HFFc6 (cell line): ENCODE data around the gene MEF2B. TPM values are rescaled to one million over a fixed set of nuclear protein-coding genes. Genes with fewer than 3 reads are reported as not detected.

Experiments
- DNase-seq: peaks from one replicate; pipeline ENCODE4 v3.0.0-alpha.2; 2018
- H3K27ac Mint-ChIP-seq: 2 replicates; pipeline ENCODE4 v1.8.0; 2020; ENCODE audit warnings: mild to moderate bottlenecking, mixed read lengths
- H3K27me3 Mint-ChIP-seq: 2 replicates; pipeline ENCODE4 v1.8.0; 2021; ENCODE audit warnings: mild to moderate bottlenecking, moderate library complexity, mixed read lengths; ENCODE audit not compliant: insufficient read depth
- H3K36me3 Mint-ChIP-seq: 2 replicates; pipeline ENCODE4 v1.8.0; 2021; ENCODE audit warnings: low read depth, mixed read lengths
- H3K4me1 Mint-ChIP-seq: 2 replicates; pipeline ENCODE4 v1.8.0; 2020; ENCODE audit warnings: low read depth, mixed read lengths
- H3K4me3 Mint-ChIP-seq: 2 replicates; pipeline ENCODE4 v1.8.0; 2020; ENCODE audit warnings: mild to moderate bottlenecking, moderate library complexity, mixed read lengths
- H3K9me3 Mint-ChIP-seq: 2 replicates; pipeline ENCODE4 v1.8.0; 2020; ENCODE audit warnings: mild to moderate bottlenecking, mixed read lengths
- CTCF ChIP-seq: fragments of 200-600 bp; sonication (generic); IDR thresholded peaks from 2 replicates; pipeline ENCODE4 v1.5.0; 2021; ENCODE audit warnings: antibody characterized with exemption, mild to moderate bottlenecking
- total RNA-seq, 6 experiments: library from RNA; stranded (reverse); fragmentation: NEBNext Ultra II Directional; extraction: Animal tissue kit (Norgen Biotek cat#: 25700); gene quantifications; 2 replicates in 1 of 6; 3 replicates in 5 of 6; pipeline ENCODE4 v1.2.3, GENCODE V29; 2021

Gene MEF2B
- total RNA-seq, 6 experiments from 2014 or later, result 0.20 to 1.9 (median 0.82) TPM

GRCh38 chr19:19159534-19159933 is 10.5 kb downstream of the MEF2B start:
- Mint-ChIP-seq H3K36me3 (peaks cover 6% of the 10 kb centered on the region; the same call in 1 of the 2 replicates), H3K4me1 (no peaks in the 10 kb centered on the region), H3K4me3 (no peak overlapping the region), H3K27ac (no peak overlapping the region), H3K27me3 (no peaks in the 10 kb centered on the region; the same call in 1 of the 2 replicates), H3K9me3 (peaks cover 3% of the 10 kb centered on the region; the same call in 1 of the 2 replicates)
- DNase-seq, result no peak
- no peak for TF ChIP-seq CTCF

GRCh38 chr19:19157808-19158207 is 12.3 kb downstream of the MEF2B start:
- H3K27me3 Mint-ChIP-seq, result peaks cover 1% of the 10 kb centered on the region
- peaks cover 6% of the 10 kb centered on the region; the same call in 1 of the 2 replicates for H3K36me3 Mint-ChIP-seq
- TF ChIP-seq CTCF, result no peak
- peaks cover 3% of the 10 kb centered on the region; the same call in 1 of the 2 replicates for H3K9me3 Mint-ChIP-seq
- H3K27ac Mint-ChIP-seq, result no peak overlapping the region
- no peak for DNase-seq
- H3K4me1 Mint-ChIP-seq, result no peaks in the 10 kb centered on the region
- H3K4me3 Mint-ChIP-seq, result no peak overlapping the region

- H3K9me3 Mint-ChIP-seq, result peaks cover 3% of the 10 kb centered on the region; the same call in 1 of the 2 replicates
- TF ChIP-seq CTCF, result no peak
- H3K27ac Mint-ChIP-seq, result no peak overlapping the region
- H3K27me3 Mint-ChIP-seq, result peaks cover 1% of the 10 kb centered on the region
- peaks cover 6% of the 10 kb centered on the region; the same call in 1 of the 2 replicates for H3K36me3 Mint-ChIP-seq
- H3K4me1 Mint-ChIP-seq, result no peaks in the 10 kb centered on the region
- DNase-seq, result no peak
- no peak overlapping the region for H3K4me3 Mint-ChIP-seq
Observed at GRCh38 chr19:19155495-19156219, 14.4 kb downstream of the MEF2B start.

GRCh38 chr19:19154768-19155494 is 15.1 kb downstream of the MEF2B start:
- H3K9me3 Mint-ChIP-seq, result peaks cover 3% of the 10 kb centered on the region; the same call in 1 of the 2 replicates
- H3K4me3 Mint-ChIP-seq, result no peak overlapping the region
- no peak for TF ChIP-seq CTCF
- H3K27me3 Mint-ChIP-seq, result peaks cover 1% of the 10 kb centered on the region
- H3K36me3 Mint-ChIP-seq, result peaks cover 6% of the 10 kb centered on the region; the same call in 1 of the 2 replicates
- H3K4me1 Mint-ChIP-seq, result no peaks in the 10 kb centered on the region
- no peak overlapping the region for H3K27ac Mint-ChIP-seq
- DNase-seq, result no peak

- peaks cover 3% of the 10 kb centered on the region; the same call in 1 of the 2 replicates for H3K9me3 Mint-ChIP-seq
- peaks cover 1% of the 10 kb centered on the region for H3K27me3 Mint-ChIP-seq
- H3K4me1 Mint-ChIP-seq, result no peaks in the 10 kb centered on the region
- no peak overlapping the region for H3K4me3 Mint-ChIP-seq
- no peak overlapping the region for H3K27ac Mint-ChIP-seq
- H3K36me3 Mint-ChIP-seq, result peaks cover 6% of the 10 kb centered on the region; the same call in 1 of the 2 replicates
- no peak for TF ChIP-seq CTCF
- DNase-seq, result no peak
Observed at GRCh38 chr19:19152668-19153384, 17.2 kb downstream of the MEF2B start.
